GM18861 (cell line): Measurements from ENCODE around the gene TP73.

Experiments
- ATAC-seq: cut with Tn5 transposase; IDR thresholded peaks from one replicate; pipeline ENCODE4 v1.9.1; 2021; ENCODE audit not compliant: unreplicated experiment

TP73 gene

DNA sequence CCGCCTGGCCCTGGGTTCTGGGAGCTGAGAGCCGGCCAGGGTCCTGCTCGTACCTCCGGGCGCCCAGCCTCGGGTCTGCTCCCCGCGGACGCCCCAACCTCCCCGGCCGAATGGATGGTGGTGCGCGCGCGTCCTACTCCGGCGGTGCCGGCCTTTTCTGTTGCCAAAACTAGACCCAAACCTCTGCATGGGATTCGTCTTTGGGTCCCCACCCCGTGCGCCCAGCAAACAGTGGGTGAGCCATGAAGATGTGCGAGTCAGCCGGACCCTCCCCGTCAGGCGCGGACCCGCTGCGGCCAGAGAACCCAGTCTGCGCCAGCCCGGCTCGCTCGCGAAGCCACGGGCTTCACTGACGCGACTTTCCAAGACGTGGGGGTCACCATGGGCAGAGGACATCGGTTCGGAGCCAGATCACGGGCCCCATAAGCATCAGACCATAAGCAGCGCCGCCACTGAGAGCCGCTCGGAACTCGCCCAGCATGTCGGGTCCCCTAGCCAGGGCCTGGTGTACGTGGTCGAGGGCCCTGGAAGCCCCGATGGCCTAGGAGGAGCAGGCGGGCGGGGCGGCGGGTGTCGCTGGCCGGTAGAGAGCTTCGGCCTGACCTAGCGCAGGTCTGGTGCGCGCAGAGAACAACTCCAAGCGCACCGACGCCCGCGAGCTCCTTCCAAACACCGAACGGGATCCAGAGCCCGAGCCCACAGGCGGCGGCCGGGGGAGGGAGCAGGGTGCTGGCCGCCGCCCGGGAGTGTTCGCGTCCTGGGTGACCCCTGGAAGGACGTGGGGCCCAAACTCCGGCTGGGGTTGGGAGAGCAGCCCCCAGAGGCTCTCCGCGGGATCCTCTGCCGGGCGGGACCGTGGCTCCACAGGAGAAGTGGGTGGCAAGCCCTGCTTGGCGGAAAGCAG is 1.0 kb upstream of the TP73 start:
- ATAC-seq, result no peak

DNA sequence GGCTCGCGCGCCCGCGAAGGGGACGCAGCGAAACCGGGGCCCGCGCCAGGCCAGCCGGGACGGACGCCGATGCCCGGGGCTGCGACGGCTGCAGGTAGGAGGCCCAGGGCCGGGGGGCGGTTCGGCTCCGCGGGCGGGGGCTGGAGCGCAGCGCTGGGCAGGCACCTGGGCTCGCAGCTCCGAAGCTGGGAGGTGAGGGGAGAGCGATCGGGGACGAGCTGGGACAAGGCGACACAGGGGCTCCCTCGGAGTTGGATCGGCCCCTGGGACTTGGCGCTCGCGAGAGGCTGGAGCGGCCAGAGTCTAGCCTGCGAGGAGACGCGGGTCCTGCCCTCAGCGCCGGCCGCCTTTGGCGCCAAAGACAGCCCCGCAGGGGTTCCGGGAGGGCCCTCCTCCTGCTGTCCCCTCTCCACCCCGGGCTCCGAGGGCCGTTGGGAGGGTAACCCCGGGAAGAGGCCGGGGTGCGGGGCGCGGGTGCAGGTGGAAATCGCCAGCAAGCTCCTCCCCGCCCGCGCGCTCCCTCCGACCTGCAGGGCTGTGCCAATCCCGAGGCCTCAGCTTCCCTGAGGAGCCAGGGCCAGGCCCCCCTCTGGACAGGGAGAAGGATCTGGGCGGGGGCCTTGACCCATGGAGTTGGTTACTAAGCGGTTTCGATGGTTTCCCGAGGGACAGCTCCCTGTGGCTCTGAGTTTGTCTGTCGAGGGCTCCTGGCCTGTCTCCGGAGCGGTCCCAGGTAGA is 401 bp downstream of the TP73 start:
- ATAC-seq, result no peak

DNA sequence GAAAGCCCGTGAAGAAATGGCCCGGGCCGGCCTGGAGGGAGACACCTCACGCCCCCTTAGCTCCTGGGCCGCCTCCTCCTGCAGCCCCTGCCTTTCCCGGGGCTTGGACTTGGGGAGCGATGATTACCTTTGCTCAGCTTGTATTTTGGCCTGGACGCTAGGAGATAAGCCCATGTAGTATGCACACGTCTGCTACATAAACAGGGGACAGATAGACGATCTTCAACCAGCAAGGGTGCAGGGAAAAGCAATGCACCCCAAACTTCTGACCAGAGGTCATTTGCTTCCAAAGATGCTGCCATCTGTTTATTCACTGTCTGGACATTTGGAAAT is 936 bp downstream of the TP73 start:
- ATAC-seq, result no peak

DNA sequence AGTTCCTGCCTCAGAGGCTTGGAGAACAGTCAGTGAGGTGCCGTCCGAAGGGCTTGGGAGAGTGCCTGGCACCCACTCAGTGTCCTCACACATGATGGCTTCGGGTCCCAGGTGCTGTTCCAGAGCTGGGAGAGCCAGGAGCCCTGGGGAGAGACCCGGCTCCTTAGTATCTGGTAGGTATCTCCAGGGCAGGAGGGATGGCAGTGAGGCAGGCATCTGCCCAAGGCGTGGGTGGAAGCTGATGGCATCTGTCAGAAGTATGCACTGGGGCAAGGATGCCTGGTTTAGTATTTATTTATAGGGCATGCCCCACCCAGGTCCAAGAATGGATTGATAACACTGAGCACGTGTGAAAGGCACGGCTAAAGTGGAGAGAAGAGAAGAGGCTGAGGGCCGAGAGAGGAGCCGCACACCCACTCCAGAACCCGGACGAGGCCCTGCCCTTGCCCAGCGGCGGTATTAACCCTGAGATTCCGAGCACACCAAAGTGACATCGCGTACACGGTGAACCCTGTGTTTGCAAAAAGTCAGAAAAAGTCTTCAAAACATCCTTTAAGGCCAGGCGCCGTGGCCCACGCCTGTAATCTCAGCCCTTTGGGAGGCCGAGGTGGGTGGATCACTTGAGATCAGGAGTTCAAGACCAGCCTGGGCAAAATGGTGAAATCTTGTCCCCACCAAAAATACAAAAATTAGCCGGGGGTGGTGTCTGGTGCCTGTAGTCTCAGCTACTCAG is 2.4 kb downstream of the TP73 start:
- ATAC-seq, result no peak

DNA sequence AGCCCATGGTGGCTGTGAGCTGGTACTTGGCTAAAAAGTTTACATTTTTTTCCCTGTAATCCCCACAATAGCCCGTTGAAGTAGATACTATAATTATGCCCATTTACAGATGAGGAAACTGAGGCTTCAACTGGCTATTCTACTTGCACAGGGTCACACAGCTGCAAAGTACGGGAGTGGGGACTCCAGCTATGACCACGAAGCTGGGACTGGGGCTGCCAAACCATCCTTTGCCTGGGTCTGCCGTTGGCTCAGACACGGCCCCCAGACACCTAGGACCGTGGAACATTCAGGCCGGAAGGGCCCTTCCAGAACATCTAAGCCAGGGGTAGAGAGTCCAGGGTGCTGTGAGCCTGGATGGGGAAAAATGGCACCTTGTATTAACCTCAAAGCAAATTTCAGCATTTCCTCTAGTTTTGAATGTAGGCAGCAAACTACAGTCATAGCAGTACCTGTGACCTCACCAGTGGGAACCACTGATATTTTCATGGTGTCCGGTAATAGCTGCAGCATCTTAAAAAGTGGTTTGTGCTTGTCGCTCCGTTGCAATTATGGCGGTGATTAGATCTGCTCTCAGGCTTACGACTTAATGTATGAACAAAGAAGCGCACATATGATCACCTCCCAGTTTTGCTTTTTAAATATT is 4.3 kb downstream of the TP73 start:
- no peak for ATAC-seq

DNA sequence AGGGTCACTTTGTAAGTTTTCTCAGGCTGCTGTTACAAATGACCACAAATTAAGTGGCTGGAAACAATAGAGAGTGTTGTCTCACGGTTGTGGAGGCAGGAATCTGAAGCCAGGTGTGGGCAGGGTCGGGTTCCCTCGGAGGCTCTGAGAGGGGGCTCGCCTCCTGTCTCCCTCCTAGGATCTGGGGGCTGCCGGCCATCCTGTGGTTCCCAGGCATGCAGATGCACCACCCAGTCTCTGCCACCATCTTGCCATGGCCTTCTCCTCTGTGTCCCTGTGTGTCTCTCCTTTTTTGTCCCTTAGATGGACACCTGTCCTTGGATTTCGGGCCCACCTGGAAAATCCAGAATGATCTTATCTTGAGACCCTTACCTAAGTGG is 4.8 kb downstream of the TP73 start:
- no peak for ATAC-seq

DNA sequence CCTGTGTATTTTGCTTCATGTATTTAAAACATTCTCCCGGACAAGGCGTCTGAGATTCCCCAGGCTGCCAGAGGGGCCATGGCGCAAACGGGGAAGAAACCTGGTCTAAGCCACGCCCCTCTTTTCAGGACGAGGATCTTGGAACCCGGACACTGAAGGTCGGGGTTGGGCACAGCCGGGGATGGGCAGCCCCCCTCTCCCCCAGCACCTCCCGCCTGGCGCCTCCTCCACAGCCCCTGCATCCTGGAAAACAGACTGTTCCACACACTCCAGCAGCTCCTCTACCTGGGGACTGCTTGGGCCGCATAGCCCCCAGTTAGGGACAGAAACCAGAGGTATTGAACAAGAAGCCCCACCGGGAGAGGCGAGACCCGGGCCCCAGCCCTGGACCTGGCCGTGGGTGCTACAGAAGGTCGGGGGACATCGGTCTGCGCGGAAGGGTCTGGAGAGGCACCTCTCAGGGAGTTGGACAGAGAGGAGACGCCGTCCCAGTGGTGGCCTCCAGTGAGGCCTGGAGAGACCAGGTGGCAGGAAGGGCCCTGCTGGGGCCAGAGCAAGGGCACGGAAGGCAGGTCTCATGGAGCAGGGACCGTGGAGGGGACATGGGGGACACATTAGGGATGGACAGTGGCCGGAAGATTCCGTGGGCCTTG is 5.4 kb downstream of the TP73 start:
- ATAC-seq, result no peak

DNA sequence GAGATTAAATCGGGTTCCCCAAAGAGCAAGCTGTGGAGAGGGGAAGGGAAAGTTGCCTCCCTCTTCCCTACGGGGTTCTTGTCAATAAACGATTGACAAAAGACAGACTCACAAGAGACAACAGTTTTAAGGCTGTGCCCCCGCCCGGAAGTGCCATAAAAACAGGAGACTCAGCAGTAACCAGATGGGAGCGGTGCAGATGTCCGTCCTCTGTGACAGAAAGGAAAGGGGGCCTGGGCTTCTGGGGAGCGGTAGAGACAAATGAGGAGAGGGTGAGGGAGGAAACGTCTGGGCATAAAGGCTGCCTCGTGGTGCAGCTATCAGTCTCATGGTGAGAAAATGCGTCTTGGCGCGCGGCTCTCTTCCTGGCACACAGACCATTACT is 5.9 kb downstream of the TP73 start:
- no peak for ATAC-seq

DNA sequence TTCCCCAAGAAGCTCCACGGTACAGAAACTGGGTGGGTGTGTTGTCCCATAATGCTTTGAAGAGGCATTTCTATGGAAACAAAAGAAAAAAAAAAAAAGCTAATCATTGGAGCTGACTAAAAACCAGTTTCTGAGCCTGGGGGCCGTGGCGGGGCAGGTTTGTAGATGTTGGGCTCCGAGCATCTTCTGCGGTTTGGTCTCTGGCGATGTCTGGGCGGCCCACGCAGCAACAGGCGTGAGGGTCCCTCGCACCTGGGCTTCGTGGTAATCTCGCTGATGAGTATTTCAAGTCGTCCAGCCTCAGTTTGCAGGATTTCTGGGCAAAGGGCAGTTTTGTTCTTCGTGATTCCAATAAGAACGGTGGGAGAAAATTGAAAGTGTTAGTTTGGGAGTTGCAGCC is 6.8 kb downstream of the TP73 start:
- ATAC-seq, result no peak

DNA sequence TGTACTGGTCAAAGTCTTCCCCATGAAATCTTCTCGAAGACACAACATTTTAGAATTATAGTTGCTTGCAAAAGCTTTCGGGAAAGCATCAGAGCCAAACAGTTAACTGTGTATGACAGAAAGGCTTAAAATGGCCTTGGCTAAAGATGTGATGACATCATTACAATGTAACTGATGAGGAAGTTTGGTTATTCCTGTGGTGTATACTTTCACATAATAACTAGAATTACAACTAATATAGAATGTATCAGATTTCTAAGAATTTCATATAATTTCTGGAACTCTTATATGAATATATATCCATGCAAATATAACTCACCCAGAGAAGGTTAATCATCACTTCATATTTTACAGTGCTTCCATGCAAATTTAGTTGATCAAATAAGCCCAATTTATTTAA is 8.4 kb downstream of the TP73 start:
- ATAC-seq, result no peak

DNA sequence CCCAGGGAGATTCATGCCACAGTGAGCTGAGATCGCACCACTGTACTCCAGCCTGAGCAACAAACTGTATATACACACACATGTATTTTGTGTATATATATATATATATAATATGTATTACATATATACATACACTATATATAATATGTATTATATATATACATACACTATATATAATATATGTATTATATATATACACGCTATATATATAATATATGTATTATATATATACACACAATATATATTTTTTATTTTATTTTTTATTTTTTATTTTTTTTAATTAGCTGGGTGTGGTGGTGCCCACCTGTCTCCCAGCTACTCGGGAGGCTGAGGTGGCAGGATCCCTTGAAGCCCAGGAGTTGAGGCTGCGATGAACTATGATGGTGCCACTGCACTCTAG is 9.3 kb downstream of the TP73 start:
- ATAC-seq, result no peak

DNA sequence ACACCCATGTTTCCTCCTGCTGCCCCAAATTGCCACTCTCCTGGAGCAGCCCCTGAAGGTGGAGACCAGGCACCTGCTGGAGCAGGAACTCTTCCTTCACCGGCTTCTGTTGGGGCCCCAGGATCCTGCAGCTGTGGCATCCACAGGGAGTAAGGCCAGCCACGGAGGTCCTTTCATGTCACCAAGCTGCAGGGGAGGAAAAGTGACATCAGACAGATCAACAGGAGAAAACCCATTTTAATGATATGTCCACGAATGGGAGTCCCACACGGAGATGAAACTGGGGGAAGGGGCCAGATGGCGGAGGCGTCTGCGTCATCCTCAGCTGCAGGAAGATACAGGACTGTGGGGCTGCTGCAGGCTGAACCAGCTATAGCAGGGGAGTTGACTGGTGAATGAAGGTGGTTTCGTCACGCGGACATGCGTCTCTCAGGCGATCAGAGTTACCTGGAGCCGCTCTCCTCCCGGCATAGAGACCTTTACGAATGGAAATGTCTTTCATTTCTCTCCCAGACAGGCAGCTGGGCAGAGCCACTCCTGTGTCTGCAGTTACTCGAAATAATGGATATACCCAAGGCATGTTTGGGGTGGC is 9.9 kb downstream of the TP73 start:
- ATAC-seq, result no peak

DNA sequence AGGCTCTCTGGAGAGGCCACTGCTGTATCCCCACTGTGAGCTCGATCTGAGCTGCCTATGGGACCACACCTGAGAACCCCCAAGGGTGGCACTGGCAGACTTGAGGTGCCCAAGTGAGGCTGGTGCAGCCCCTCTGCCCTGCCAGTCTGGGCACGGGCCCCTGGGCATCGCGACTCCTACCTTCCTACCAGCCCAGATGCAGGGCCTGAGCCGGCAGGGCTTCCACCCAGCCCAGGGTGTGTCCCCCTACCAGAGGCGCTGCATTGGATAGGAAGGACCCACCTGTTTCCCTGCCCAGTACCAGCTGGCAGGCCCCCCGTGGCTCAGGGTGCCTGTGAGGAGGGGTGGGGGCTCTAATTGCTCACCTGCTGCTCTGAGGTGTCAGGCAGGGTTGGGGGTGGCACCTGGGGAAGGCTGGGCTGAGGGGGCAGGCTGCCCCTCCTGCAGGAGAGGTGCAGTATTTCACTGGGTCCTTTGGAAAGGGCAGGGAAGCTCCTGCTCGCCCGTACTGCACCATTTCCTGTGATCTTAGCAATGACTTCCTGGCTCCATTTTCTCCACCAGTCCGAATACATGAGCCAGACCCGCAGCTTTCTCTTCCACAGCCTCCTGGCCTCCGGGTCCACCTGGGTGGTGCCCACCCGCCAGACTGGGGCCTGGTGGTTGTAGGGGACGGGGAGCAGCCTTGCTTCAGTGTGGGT is 11.8 kb downstream of the TP73 start:
- ATAC-seq, result no peak

DNA sequence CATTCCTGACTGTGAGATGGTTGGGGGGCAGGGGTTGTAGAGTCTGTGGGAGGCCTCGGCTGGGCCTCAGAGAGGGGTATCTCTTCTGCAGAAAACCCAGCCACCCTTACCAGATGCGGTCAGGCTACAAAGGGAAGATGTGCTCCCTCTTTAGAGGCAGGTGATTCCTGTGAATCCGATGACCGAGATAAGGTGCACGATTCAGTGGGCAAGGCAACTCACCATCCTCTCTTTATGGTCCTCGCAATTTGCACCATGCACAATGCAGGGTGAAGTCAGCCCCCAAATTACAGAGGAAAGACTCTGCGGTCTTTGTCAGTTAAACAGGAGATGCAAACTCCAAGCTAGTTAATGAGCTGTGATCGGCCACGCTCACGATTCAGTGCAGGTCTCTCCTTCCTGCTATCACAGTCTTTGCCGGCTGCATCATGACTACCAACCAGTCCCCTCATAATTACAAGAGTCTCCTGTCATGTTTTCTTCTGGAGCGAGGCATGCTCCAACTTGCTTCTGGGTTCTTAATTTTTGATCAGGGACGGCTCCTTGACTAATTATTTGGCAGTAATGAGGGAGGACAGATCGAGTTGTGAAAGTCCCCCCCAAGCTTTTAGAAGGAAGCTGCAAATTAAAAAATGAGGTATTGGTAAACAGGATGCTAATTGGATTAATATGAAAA is 12.5 kb downstream of the TP73 start:
- ATAC-seq, result no peak

DNA sequence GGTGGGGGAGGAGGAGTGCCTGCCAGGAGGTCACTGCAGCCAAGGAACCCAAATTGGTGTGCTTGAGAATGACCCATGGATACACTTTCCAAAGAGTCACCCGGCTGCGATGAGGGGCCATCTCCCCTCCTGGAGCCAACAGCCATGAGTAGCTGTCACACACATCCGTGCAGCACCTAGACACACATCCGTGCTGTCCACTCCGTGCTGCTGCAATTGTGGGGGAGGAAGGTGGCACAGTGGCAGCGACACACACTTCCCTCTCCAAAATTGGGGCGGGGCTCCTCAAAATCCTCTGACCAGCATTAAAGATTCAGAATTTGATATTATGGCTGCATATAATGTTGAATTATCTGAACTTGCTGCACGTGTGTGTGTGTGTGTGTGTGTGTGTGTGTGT is 15.8 kb downstream of the TP73 start:
- ATAC-seq, result no peak

DNA sequence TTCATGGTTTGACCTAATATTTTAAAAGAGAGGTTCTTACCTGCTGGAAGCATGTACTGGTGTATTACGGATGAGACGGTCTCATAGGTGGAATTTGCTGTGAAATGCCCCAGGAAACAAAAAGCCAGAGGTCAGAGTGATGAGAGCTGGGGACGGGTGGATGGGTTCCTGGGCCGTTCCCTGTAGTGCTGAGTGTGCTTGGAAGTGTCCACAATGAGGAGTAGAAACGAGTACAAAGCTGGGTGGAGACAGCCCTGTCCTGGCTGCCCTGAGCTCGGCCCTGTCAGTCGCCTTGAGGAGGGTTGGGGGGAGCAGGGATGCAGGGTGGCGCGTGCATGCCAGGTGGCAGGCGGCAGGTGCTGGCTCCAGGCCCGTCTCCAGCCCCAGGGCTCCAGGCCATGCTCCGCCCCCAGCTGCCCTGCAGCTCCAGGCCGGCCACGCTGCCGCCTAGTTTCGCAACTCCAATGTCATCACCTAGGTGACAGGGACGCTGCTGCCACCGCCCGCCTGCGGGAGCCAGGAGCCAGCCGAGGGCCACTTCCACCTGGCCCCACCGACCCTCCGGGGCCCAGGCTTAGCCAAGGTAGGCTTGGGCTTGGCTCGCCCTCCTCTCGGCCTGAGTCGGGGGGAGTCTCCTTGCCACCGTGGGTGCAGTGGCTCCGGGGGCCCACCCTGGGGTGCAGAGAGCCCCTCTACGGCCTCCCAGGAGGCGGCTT is 16.4 kb downstream of the TP73 start:
- ATAC-seq, result no peak

DNA sequence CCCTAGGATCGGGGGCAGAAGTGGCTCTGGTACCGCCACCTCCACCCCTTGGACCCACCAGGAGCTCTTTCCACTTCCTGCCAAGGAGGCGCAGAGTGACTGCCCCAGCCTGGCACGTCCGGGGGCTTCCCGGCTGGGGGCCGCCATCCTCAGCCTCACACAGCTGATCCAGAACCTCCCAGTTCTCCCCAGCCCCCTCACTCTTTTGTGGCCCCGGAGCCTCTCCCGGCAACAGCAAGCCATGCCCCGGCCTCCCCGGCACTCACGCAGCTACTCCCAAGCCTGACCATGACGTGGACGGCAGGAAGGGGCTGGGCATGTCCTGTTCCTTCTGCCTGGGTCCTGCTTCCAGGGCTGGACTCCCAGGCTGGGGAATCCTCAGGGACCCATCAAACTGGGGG is 17.1 kb downstream of the TP73 start:
- ATAC-seq, result no peak

DNA sequence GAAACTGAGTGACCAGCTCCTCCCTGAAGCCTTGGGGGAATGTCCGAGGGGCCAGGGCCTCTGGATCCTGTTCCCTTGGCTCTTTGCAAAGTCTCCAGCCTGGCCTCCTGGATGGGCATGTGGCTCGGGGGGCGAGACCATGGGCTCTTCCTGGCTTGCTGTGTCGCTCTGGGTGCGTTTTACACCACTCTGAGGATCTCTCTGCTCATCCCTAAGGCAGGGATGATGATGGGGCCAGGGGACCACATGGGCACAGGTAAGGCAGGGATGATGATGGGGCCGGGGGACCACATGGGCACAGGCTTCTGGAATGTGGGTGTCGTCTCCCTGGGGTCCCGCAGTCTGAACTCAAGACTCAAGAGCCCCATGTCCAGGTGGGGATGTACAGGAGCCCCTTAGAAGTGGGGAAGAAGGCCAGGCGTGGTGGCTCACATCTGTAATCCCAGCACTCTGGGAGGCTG is 17.7 kb downstream of the TP73 start:
- no peak for ATAC-seq

DNA sequence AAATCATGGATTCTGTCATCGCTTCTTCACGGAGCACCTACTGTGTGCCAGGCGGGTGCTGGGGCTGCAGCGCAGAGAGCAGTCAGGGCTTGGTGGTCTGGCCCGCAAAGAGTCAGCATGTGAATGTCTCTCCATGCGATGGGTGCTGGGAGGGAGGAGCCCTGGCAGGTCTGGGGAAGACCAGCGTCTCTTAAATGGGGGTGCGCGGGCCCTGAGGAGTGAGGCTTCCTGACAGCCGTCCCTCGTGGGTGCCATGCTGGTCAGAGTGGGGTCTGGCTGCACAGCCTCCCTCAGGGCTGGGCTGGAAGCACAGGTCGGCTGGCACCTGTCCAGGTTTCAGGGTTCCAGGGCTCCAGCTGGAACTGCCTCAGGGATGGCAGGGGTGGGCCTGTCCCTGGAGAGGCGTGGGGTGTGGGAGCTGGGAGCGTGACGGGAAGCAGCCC is 18.5 kb downstream of the TP73 start:
- no peak for ATAC-seq
